Prostate gland (tissue), 2 donors: ENCODE measurements around the gene GRAP2. TPM values are rescaled to one million over a fixed set of nuclear protein-coding genes. Genes with fewer than 3 reads are reported as not detected.

Experiments
- DNase-seq: peaks from one replicate; pipeline ENCODE4 v3.0.0-alpha.2; 2019; ENCODE audit warnings: low spot score
- H3K27ac ChIP-seq, 2 donors: fragments of 200-600 bp; sonication (generic); 2 replicates each; pipeline ENCODE4 v1.5.1; 2017 to 2019
- H3K27me3 ChIP-seq: fragments of 200-600 bp; sonication (generic); replicated peaks from 2 replicates; pipeline ENCODE4 v1.5.1; 2019; ENCODE audit not compliant: insufficient read depth
- H3K36me3 ChIP-seq, 2 donors: fragments of 200-600 bp; sonication (generic); 1 replicate in 1 of 2; 2 replicates in 1 of 2; pipeline versions ENCODE4 v1.5.1 to v1.8.1; 2017 to 2019
- H3K4me1 ChIP-seq: fragments of 200-600 bp; sonication (generic); replicated peaks from 2 replicates; pipeline ENCODE4 v1.5.1; 2019
- H3K4me3 ChIP-seq, 2 donors: fragments of 200-600 bp; sonication (generic); 2 replicates each; pipeline ENCODE4 v1.5.1; 2017 to 2019
- H3K9me3 ChIP-seq: fragments of 200-600 bp; sonication (generic); 2 replicates; pipeline ENCODE4 v1.5.1; 2017
- POLR2A ChIP-seq: fragments of 450-650 bp; IDR thresholded peaks from one replicate; pipeline ENCODE4 v1.6.1; 2016; ENCODE audit warnings: antibody characterized with exemption, mild to moderate bottlenecking
- POLR2AphosphoS5 ChIP-seq: sonication (generic); formaldehyde crosslinking; IDR thresholded peaks from one replicate; pipeline ENCODE4 v1.6.1; 2017; ENCODE audit warnings: antibody characterized with exemption
- WGBS: methylation state at CpG from one replicate; pipeline ENCODE4 v1.1.5; 2018; 5-methylcytosine and 5-hydroxymethylcytosine counted together
- intact Hi-C: fragments of 100-400 bp; cut with DNase I; formaldehyde crosslinking; loops from one replicate; pipeline ENCODE4 v1.14.2; 2022
- total RNA-seq, 2 donors: library from RNA; depleted of rRNA; stranded (reverse); fragments of >200 nt; gene quantifications; one replicate each; pipeline ENCODE4 v1.1.0, GENCODE V29; 2016
- TF ChIP-seq, protein P1 (sequence below), 4 experiments: fragments of 200-600 bp in 2 of 4; fragments of 450-650 bp in 2 of 4; sonication (generic) in 2 of 4; IDR thresholded peaks; 1 replicate in 3 of 4; 2 replicates in 1 of 4; pipeline ENCODE4 v1.5.1; 2016 to 2019; ENCODE audit warnings: antibody characterized with exemption in 4 of 4, mild to moderate bottlenecking in 2 of 4, moderate library complexity in 2 of 4

GRAP2 gene
- total RNA-seq, 2 donors from 2014 or later: 0.91 to 2.2 TPM

DNA sequence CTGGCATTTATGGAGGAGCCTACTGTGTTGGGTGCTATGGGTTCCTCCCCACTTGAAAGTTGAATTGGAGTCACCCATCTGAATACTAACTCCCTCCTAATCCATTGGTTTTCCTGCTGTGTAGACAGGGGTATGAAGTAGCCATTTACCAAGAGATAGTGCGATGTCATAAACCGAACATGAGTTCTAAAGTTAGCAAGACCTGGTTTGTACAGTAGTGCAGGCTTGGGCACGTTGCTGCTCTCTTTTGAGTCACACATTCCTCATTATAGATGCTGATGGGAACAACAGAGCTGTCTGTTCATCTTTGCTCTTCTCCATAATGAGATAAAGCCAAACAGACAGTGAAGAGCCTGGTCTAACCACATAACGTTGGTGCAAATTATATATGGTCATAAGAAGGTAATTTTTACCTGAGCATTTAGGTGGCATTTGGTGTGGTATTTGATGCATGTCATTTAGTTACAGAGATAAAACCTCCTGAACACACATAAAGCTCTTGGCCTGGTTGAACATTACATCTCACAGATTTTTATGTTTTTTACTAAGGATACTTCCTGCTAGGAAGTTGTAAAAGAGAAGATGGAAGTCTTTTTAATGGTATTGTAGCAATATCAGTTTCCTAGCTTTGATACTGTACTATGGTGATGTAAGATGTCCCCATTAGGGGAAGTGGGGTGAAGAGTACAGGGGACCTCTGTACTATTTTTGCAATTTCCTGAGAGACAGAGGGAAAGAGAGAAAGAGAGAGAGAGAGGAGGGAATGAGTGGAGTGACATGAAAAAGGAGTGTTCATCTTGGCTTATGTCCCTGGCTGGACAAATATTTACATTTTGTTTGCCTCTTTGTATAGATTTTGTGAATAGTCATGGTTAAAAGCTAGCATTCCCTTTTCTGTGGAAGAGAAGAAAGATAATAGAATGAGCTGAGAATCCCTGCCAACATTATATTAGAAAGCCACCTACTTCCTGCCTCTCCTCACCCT lies 27.9 kb downstream of the GRAP2 start:
- 30% methylated on average over 4 of the region's 4 CpGs for WGBS
- H3K27ac ChIP-seq: no peak overlapping the region
- intact Hi-C loops: no loop called here

DNA sequence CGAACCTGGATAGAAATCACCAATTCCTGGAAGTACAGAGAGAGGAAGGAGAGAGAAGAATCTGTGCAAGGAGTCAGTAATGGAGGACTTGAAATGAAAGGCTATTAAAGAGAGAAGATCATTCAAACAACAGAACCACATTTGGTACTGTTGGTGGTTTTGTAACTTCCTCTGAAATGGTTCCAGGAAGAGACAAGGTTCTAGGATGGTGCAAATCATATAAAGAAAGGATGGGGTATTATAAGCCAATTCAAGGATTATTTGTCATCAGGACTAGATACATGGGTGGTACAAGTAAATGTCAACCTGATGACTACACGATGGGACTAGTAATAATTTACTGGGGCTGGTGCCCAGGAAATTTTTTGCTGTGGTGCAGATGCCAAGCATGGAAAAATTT lies 30.4 kb downstream of the GRAP2 start:
- H3K4me3 ChIP-seq: no peak overlapping the region
- no peak for DNase-seq
- no peaks in the 10 kb centered on the region for H3K27me3 ChIP-seq
- H3K36me3 ChIP-seq: no peaks in the 10 kb centered on the region
- no peaks in the 10 kb centered on the region for H3K4me1 ChIP-seq
- WGBS: 72% methylated on average over 2 of the region's 2 CpGs
- intact Hi-C loops: no loop called here
- H3K27ac ChIP-seq: no peak overlapping the region
- TF ChIP-seq, protein P1, sequence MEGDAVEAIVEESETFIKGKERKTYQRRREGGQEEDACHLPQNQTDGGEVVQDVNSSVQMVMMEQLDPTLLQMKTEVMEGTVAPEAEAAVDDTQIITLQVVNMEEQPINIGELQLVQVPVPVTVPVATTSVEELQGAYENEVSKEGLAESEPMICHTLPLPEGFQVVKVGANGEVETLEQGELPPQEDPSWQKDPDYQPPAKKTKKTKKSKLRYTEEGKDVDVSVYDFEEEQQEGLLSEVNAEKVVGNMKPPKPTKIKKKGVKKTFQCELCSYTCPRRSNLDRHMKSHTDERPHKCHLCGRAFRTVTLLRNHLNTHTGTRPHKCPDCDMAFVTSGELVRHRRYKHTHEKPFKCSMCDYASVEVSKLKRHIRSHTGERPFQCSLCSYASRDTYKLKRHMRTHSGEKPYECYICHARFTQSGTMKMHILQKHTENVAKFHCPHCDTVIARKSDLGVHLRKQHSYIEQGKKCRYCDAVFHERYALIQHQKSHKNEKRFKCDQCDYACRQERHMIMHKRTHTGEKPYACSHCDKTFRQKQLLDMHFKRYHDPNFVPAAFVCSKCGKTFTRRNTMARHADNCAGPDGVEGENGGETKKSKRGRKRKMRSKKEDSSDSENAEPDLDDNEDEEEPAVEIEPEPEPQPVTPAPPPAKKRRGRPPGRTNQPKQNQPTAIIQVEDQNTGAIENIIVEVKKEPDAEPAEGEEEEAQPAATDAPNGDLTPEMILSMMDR (IDR thresholded peaks at IDR 0.05): no peak
- TF ChIP-seq POLR2AphosphoS5 (no peak), POLR2A (no peak)
- no peaks in the 10 kb centered on the region for H3K9me3 ChIP-seq

More for the DNA sequence above, 27.9 kb downstream of the GRAP2 start:
- H3K4me3 ChIP-seq: no peak overlapping the region
- H3K9me3 ChIP-seq: no peaks in the 10 kb centered on the region
- no peaks in the 10 kb centered on the region for H3K4me1 ChIP-seq
- DNase-seq: no peak
- H3K36me3 ChIP-seq: no peaks in the 10 kb centered on the region
- TF ChIP-seq, protein P1 (IDR thresholded peaks at IDR 0.05): no peak
- TF ChIP-seq POLR2A: no peak
- TF ChIP-seq POLR2AphosphoS5: no peak
- no peaks in the 10 kb centered on the region for H3K27me3 ChIP-seq

DNA sequence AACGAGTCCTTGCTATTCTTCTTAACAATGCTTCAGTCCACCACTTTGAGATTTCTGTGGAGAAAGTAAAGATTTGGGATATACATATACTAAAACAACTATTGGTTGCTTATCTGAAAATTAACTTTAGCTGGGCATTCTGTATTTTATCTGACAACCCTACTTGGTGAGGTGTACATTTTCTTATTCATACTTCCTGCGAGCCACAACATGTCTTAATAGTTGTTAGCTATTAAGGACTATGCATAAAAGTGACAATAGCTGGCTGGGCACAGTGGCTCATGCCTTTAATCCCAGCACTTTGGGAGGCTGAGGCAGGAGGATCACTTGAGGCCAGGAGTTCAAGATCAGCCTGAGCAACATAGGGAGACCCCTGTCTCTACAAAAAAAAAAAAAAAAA lies 31.3 kb downstream of the GRAP2 start:
- 75% methylated on average over 2 of the region's 2 CpGs for WGBS
- Histone ChIP-seq H3K4me1 (no peaks in the 10 kb centered on the region), H3K36me3 (no peaks in the 10 kb centered on the region), H3K4me3 (no peak overlapping the region), H3K27me3 (no peaks in the 10 kb centered on the region), H3K27ac (no peak overlapping the region), H3K9me3 (no peaks in the 10 kb centered on the region)
- intact Hi-C loops: no loop called here
- TF ChIP-seq POLR2A (no peak), POLR2AphosphoS5 (no peak)
- TF ChIP-seq, protein P1 (IDR thresholded peaks at IDR 0.05): no peak
- DNase-seq: no peak

DNA sequence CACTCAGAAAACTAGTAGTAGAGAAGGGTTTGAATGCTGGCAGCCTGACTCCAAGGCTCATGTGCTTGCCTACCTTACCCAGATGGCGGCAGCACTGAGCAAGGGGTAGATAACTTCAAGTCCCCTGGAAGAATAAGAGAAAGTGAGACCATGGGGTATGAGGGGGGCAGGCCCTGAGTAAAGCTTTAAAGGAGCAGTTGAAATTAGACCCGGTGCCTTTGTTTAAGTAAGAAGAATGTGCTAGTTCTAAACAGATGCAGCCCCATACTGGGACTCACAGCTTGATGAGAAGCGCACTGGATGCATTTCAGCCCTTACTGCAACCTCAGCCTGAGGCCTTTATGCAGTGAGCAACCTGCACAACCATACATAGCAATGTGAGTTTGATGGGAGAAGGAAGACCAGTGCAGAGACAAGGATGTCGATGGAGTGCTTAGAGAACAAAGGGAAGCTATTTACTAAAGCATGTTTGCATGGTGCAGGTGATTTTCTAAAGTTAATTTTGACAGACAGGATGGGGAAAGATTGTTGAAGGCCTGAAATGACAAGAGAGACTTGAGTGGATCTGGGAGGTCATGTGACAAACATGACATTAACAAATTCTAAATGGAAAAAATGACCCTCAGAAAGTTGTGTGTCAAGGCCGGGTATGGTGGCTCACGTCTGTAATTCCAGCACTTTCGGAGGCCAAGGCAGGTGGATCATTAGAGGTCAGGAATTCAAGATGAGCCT lies 32.2 kb downstream of the GRAP2 start:
- WGBS: 82% methylated on average over 7 of the region's 7 CpGs
- intact Hi-C loops: no loop called here
- Histone ChIP-seq H3K9me3 (no peaks in the 10 kb centered on the region), H3K4me3 (no peak overlapping the region), H3K27me3 (no peaks in the 10 kb centered on the region), H3K27ac (no peak overlapping the region), H3K4me1 (no peaks in the 10 kb centered on the region), H3K36me3 (no peaks in the 10 kb centered on the region)
- no peak for DNase-seq
- TF ChIP-seq, protein P1 (IDR thresholded peaks at IDR 0.05): peak in 3 of 4 experiments; percentile 40 to 43 (median 42)
- TF ChIP-seq POLR2A: no peak
